OCI-LY3 (cell line): ENCODE data around the gene SEMA5A.

ENCODE experiments used
- CTCF ChIP-seq: fragments of 200-600, 300-600 bp; sonication (generic); IDR thresholded peaks from 2 replicates; pipeline ENCODE4 v1.5.1; 2014; ENCODE audit warnings: antibody characterized with exemption, low read length, low read depth
- EZH2phosphoT487 ChIP-seq: fragments of 200-600 bp; shearing (Covaris generic); IDR thresholded peaks from 2 replicates; pipeline ENCODE4 v1.6.1; 2018; ENCODE audit warnings: antibody characterized with exemption, mixed run types, low read depth

GRCh38 chr5:9513827-9514226 lies 32.0 kb downstream of the SEMA5A start:
- TF ChIP-seq CTCF (no peak), EZH2phosphoT487 (no peak)
